CD4-positive, alpha-beta T cell (primary cell): ENCODE data around the gene PLXNA2. TPM values are rescaled to one million over a fixed set of nuclear protein-coding genes. Genes with fewer than 3 reads are reported as not detected.

ENCODE experiments used
- ATAC-seq: fragments of 200-7000 bp; cut with Tn5 transposase; one replicate; pipeline ENCODE4 v1.10.0; 2022; ENCODE audit warnings: mild to moderate bottlenecking; ENCODE audit not compliant: poor library complexity
- CTCF ChIA-PET: fragments of 350-600 bp; sonication (Branson Sonifier 250); formaldehyde crosslinking; loops from one replicate; lab custom pipeline; 2021; ENCODE audit warnings: antibody characterized with exemption, inconsistent platforms; lab: Charles Lee
- POLR2A ChIA-PET: fragments of 350-600 bp; sonication (Branson Sonifier 250); formaldehyde crosslinking; loops from one replicate; lab custom pipeline; 2021; ENCODE audit warnings: antibody characterized with exemption, inconsistent platforms; lab: Charles Lee
- DNase-seq, 14 experiments: peaks; one replicate each; pipeline ENCODE4 v3.0.0-alpha.2; 2013 to 2020; ENCODE audit warnings: mixed read lengths in 2 of 14
- H3K27ac ChIP-seq, 2 donors: one replicate each; pipeline versions ENCODE4 v1.5.1 to v1.7.0; 2013; ENCODE audit warnings: low read length in 2 of 2, low read depth in 1 of 2, mild to moderate bottlenecking in 1 of 2
- H3K27me3 ChIP-seq, 2 experiments: 1 replicate in 1 of 2; 2 replicates in 1 of 2; pipeline versions ENCODE4 v1.6.1 to v1.7.0; 2013; ENCODE audit warnings: low read length in 2 of 2, control low read depth in 1 of 2, mild to moderate bottlenecking in 1 of 2, moderate library complexity in 1 of 2; ENCODE audit not compliant: insufficient read depth in 2 of 2, control insufficient read depth in 1 of 2
- H3K36me3 ChIP-seq: one replicate; pipeline ENCODE4 v1.6.1; 2013; ENCODE audit warnings: low read length, control low read depth; ENCODE audit not compliant: insufficient read depth
- H3K4me1 ChIP-seq: one replicate; pipeline ENCODE4 v1.6.1; 2013; ENCODE audit warnings: low read length, control low read depth; ENCODE audit not compliant: insufficient read depth
- H3K4me3 ChIP-seq: one replicate; pipeline ENCODE4 v1.5.1; 2013; ENCODE audit warnings: mild to moderate bottlenecking, low read length, moderate library complexity
- H3K9me3 ChIP-seq, 2 experiments: 1 replicate in 1 of 2; 2 replicates in 1 of 2; pipeline versions ENCODE4 v1.6.1 to v1.7.0; 2013; ENCODE audit warnings: low read length in 2 of 2, mild to moderate bottlenecking in 2 of 2, control low read depth in 1 of 2, moderate library complexity in 1 of 2; ENCODE audit not compliant: control insufficient read depth in 1 of 2, insufficient read depth in 1 of 2
- H3K27ac Mint-ChIP-seq: one replicate; pipeline ENCODE4 v1.8.0; 2020; ENCODE audit warnings: mixed read lengths
- H3K27me3 Mint-ChIP-seq: one replicate; pipeline ENCODE4 v1.8.0; 2021; ENCODE audit warnings: mixed read lengths
- H3K36me3 Mint-ChIP-seq: one replicate; pipeline ENCODE4 v1.8.0; 2021; ENCODE audit warnings: low read depth, mixed read lengths
- H3K4me1 Mint-ChIP-seq: one replicate; pipeline ENCODE4 v1.8.0; 2021; ENCODE audit warnings: low read depth, mixed read lengths
- H3K4me3 Mint-ChIP-seq: one replicate; pipeline ENCODE4 v1.8.0; 2020; ENCODE audit warnings: mild to moderate bottlenecking, mixed read lengths
- H3K9me3 Mint-ChIP-seq: one replicate; pipeline ENCODE4 v1.8.0; 2020; ENCODE audit warnings: mixed read lengths
- intact Hi-C, 2 experiments: fragments of 100-400 bp; cut with DNase I in 1 of 2; cut with micrococcal nuclease in 1 of 2; formaldehyde crosslinking; loops; one replicate each; pipeline versions ENCODE4 v1.15.1 to v1.9.0; 2023 to 2025; cut with DNase I, micrococcal nuclease
- total RNA-seq, 174 experiments: library from RNA in 2 of 174; stranded (reverse) in 2 of 174; gene quantifications; one replicate each; pipeline ENCODE4 v1.2.3 and lab custom pipeline; 2021 to 2026
- TF ChIP-seq, protein P1 (sequence below): fragments of 200-600 bp; IDR thresholded peaks from one replicate; pipeline ENCODE4 v1.8.0; 2022; ENCODE audit warnings: antibody characterized with exemption, mild to moderate bottlenecking

PLXNA2 gene
- total RNA-seq, 2 experiments from 2014 or later, result 0.75 to 0.77 TPM

DNA sequence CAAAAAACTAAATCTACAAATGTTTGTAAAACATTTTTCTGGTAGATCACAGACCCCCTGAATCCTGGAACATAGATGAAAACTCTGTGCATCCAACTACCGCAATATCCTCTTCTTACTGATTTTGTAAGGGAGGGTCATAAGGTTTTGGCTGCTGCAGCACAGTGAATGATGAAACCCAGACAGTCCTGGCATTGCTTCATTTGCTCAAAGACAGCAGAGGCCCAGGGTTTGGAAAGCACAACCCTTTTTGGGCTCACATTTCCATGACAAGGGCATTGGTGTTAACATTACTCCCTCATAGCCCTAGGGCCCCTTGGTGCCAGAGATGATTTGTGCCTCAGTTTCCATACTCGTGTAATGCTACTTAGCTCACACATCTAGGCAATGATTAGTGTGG, 51.2 kb downstream of the PLXNA2 start:
- H3K4me3 Mint-ChIP-seq, result no peak overlapping the region
- H3K9me3 Mint-ChIP-seq, result no peaks in the 10 kb centered on the region

DNA sequence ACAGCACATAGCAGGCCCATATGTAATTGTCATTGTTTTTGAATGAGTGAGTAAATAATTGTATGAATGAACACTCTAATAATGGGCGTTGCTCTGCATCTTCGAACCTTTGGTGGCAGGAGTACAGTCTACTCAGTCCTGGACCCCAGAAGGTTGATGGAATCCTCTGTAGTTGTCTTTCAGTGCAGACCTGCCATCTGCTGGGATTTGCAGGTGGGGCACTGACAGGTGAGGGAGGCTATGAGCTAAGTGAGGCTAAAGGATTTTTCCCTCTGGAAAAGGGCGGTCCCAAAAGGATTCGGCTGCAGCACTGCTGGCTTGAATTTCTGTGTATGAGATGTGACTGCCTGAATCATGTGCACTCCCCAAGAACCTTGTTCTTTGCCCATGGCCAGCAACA, 53.4 kb downstream of the PLXNA2 start:
- no peak overlapping the region for H3K4me3 Mint-ChIP-seq
- Histone ChIP-seq H3K4me3 (no peak overlapping the region), H3K9me3 (no peaks in the 10 kb centered on the region), H3K36me3 (no peaks in the 10 kb centered on the region), H3K27me3 (no peaks in the 10 kb centered on the region), H3K27ac (no peak overlapping the region), H3K4me1 (no peaks in the 10 kb centered on the region)
- no peaks in the 10 kb centered on the region for H3K9me3 Mint-ChIP-seq
- DNase-seq (no peak), ATAC-seq (no peak)
- H3K27me3 Mint-ChIP-seq, result peaks cover 1% of the 10 kb centered on the region
- no peak overlapping the region for H3K27ac Mint-ChIP-seq
- intact Hi-C loops, result no loop called here
- POLR2A ChIA-PET, result no interaction called here
- CTCF ChIA-PET, result no interaction called here
- no peaks in the 10 kb centered on the region for H3K36me3 Mint-ChIP-seq
- H3K4me1 Mint-ChIP-seq, result peaks cover 7% of the 10 kb centered on the region
- TF ChIP-seq, protein P1, sequence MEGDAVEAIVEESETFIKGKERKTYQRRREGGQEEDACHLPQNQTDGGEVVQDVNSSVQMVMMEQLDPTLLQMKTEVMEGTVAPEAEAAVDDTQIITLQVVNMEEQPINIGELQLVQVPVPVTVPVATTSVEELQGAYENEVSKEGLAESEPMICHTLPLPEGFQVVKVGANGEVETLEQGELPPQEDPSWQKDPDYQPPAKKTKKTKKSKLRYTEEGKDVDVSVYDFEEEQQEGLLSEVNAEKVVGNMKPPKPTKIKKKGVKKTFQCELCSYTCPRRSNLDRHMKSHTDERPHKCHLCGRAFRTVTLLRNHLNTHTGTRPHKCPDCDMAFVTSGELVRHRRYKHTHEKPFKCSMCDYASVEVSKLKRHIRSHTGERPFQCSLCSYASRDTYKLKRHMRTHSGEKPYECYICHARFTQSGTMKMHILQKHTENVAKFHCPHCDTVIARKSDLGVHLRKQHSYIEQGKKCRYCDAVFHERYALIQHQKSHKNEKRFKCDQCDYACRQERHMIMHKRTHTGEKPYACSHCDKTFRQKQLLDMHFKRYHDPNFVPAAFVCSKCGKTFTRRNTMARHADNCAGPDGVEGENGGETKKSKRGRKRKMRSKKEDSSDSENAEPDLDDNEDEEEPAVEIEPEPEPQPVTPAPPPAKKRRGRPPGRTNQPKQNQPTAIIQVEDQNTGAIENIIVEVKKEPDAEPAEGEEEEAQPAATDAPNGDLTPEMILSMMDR, result no peak

More for the DNA sequence above, 51.2 kb downstream of the PLXNA2 start:
- DNase-seq (no peak), ATAC-seq (no peak)
- Histone ChIP-seq H3K27me3 (no peaks in the 10 kb centered on the region), H3K27ac (no peak overlapping the region), H3K9me3 (no peaks in the 10 kb centered on the region), H3K4me3 (no peak overlapping the region), H3K36me3 (no peaks in the 10 kb centered on the region), H3K4me1 (no peaks in the 10 kb centered on the region)
- POLR2A ChIA-PET, result no interaction called here
- no peak overlapping the region for H3K27ac Mint-ChIP-seq
- CTCF ChIA-PET, result no interaction called here
- H3K36me3 Mint-ChIP-seq, result no peaks in the 10 kb centered on the region
- TF ChIP-seq, protein P1, result no peak
- peaks cover 7% of the 10 kb centered on the region for H3K4me1 Mint-ChIP-seq
- no peaks in the 10 kb centered on the region for H3K27me3 Mint-ChIP-seq
- intact Hi-C loops, result no loop called here

DNA sequence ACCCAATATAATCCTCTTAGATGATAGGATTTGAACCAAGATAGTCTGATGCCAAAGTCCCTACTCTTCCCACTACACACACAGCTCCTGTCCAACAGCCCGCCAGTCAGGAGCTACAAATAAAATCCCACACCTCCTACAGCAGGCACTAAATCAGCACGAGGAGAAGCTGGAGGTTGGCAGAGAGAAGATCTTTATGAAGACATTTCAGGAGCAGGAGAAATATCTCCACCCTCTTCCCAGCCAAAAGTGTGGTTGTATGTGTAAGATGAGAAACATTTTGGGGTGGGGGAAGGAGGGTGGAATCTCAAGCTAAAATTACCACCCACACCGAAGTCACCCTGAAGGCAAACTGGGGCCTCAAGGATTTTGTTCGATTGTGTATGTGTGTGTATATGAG, 54.5 kb downstream of the PLXNA2 start:
- Mint-ChIP-seq H3K4me1 (peaks cover 7% of the 10 kb centered on the region), H3K36me3 (no peaks in the 10 kb centered on the region), H3K27me3 (peaks cover 5% of the 10 kb centered on the region), H3K4me3 (no peak overlapping the region), H3K9me3 (no peaks in the 10 kb centered on the region), H3K27ac (no peak overlapping the region)
- POLR2A ChIA-PET, result no interaction called here
- TF ChIP-seq, protein P1, result no peak
- CTCF ChIA-PET, result no interaction called here
- no peaks in the 10 kb centered on the region for H3K9me3 ChIP-seq
- DNase-seq (no peak), ATAC-seq (no peak)
- intact Hi-C loops, result no loop called here
- H3K27ac ChIP-seq, result no peak overlapping the region
- no peaks in the 10 kb centered on the region for H3K27me3 ChIP-seq
- no peak overlapping the region for H3K4me3 ChIP-seq
- H3K36me3 ChIP-seq, result no peaks in the 10 kb centered on the region
- no peaks in the 10 kb centered on the region for H3K4me1 ChIP-seq
